Stimulated activated CD4-positive, alpha-beta T cell treated with anti-CD3 and anti-CD28 coated beads, Interleukin-1b, Interleukin-23, amount 100 ng/mL, for 4 hours (primary cell): Measurements from ENCODE around the gene OXGR1.
"Not testable (repeated sequence)": the region's sequence is repeated elsewhere in the genome, so short reads cannot be mapped to it uniquely, and the experiment has no call there.

Experiments used
- DNase-seq, 2 donors: peaks; one replicate each; pipeline ENCODE4 v3.0.0-alpha.2; 2020; ENCODE audit warnings: low read depth in 2 of 2

Gene OXGR1

DNA sequence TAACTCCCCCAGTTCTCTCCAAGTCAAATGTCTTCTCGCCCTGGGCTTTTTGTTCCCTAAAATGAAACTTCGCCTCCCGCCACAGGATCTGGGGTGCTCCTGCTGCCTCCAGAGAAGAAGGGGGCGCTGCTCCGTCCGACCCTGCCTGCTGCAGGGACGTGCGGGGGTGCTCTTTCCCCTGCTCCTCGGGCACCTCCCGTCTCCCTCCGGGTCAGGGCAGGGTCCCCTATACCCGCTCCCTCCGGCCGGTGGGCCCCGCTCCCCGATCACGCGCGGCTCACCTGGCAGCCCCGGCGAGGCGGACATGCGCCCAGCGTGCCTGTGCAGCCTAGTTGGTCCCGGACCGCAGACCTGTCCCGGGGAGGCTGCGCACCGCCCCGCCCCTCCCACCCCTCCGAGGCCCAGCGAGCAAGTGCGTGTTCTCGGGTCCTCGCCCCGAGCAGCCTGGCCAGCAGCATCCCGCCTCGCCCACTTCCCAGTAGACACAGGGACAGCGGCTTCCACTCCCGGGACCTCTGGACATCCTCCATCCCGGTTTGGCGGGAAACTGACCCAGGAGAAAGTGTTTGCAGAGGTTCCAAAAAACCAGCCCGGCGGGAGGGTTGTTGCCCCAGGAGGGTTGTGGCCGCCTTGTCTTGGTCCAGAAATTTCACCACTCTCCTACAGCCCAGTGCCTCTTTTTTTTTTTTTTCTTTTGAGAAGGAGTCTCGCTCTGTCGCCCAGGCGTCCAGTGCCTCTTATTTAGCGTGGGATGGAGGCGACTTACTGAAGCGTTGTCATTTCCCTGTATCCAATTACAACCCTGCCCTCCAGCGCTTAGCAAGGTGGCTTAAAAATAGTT, at the start of gene OXGR1:
Gene OXGR1, minus strand, starts transcription at position 460 of the 841 bp plus-strand sequence. CDS start 6,717 bp downstream, outside the sequence.
- DNase-seq: no peak

GRCh38 chr13:97043302-97043701, 49.0 kb upstream of the OXGR1 start:
- no peak for DNase-seq

- DNase-seq: no peak
These were observed 36.6 kb upstream of the OXGR1 start for GRCh38 chr13:97030705-97031452.

- DNase-seq: peak; percentile 10 to 18
These were observed 34.4 kb upstream of the OXGR1 start for GRCh38 chr13:97028441-97029299.

- DNase-seq: no peak
These were observed 32.9 kb upstream of the OXGR1 start for GRCh38 chr13:97027162-97027554.

DNA sequence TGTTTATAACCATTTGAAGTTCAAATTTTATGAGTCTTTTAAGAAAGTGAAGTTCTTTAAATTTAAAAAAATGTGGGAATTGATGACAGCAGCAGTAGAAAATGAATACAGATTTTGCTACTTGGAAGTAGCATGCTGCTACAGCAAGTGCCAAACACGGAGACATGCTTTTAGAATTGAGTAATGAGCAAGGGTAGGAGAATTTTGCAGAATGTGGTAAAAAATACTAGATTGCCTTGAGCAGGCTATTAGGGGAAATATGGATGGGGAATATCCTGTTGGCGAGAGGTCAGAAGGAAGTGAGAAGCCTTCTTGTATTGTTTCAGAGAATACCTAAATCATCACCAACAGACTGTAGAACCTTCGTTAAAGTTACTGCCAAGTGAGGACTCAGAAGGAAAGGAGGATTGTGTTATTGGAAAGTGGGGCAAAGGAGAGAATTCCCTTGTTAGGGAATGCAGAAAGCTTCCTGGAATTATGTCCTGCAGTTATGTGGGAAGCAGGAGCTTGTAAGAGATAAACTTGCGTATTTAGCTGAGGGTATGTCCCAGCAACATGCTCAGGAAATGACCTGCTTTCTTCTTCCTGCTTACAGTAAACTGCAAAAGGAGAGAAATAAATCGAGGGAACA, 32.4 kb upstream of the OXGR1 start:
- no peak for DNase-seq

GRCh38 chr13:97023812-97024211, 29.5 kb upstream of the OXGR1 start:
- not testable (repeated sequence) for DNase-seq

GRCh38 chr13:97023117-97023516, 28.8 kb upstream of the OXGR1 start:
- DNase-seq: no peak

GRCh38 chr13:97021241-97021640, 27.0 kb upstream of the OXGR1 start:
- DNase-seq: no peak

DNA sequence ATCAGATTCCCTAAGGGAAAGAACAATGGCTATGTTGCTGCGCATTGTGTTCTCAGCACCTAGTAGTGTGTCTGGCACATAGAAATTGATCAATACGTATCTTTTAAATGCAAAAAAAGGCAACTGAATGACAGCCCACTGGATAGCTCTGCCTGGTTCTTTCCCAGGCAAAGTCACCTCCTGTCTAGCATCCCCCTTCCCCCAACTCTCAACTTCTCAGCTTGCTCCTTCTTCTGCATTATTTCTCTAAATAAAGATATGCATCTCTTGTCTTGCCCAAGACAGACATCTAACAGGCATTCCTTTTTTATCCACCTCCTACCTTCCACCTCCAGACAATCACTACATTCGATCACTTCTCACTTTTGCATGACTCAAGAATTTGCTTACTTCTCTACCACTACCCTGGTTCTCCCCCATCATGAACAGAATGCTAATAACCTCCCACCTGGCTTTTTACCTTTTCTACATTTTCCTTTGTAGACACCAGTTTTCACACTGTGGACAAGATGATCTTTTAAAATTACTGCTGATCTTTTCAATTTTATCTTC, 26.5 kb upstream of the OXGR1 start:
- DNase-seq: no peak

DNA sequence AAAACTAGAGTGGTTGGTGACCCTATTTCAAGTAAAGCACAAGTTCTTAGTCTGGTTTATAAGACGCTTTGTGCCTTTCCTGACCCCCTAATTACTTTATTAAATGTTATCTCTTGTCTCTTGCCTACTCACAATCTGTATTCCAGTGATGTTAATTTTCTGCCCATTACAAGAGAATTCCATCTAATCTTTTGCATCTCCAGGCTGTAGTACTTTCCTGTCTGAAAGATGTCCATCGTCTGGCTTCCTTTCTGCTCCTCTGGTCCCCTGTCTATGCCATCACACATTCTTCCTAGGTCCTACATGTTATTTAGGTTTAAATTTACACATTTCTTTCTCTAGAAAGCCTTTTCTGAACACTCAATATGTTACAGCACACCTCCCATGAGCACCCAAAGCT, 25.9 kb upstream of the OXGR1 start:
- no peak for DNase-seq

DNA sequence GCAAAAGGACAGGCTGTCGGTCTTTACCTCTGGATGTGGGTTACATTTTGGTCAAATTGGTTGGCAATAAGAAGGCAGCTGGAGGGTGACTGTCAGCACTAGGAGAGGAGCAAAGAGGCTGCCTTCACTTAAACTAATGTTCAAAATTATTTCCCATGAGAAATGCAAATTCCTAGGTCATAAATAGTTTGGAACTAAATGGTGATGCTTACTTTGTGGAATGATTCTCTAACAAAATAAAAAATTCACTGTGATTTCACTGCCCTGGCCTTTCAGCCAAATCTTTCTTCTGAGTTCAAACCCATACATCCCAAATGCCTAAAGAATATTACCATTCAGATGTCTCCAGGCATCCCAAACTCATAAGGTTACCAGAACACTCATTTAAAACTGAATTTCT, 25.0 kb upstream of the OXGR1 start:
- DNase-seq: no peak

GRCh38 chr13:97018029-97018819, 23.9 kb upstream of the OXGR1 start:
- DNase-seq: peak in 1 of 2 donors; percentile 10

GRCh38 chr13:97017322-97017721, 23.0 kb upstream of the OXGR1 start:
- DNase-seq: no peak

DNA sequence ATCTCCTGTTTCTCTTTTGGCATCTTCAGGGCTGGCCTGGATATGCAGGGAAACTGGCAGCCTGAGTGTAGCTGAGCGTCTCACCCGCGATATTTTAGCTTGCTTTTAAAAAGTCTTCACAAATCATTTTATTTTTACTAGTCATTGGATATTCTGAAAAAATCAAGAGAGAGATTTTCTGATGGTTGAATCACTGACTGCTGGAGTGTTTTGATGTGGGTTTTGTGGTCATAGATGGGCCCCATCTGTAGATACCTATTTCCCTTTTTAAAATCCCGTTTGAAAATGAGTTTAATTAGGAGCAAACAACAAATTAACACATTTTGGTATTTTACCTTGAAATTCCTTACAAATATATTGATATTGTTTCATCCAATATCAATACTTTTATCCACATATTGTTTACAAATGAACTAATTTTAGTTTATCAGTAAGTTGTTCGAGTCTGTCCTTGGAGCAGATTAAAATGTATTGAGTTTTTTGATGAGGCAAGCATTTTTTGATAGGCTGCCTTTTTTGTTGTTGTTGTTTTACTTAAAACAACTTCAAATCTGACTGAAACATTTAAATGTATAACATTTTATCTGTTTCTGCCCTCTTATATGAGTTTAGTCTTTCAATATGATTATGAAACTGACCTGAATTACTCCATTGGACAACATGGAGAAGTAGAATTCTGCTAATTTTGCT, 21.5 kb upstream of the OXGR1 start:
- DNase-seq: no peak

- DNase-seq: no peak
These were observed 18.2 kb upstream of the OXGR1 start for GRCh38 chr13:97012251-97013048.

- DNase-seq: no peak
These were observed 17.3 kb upstream of the OXGR1 start for GRCh38 chr13:97011446-97012131.

- no peak for DNase-seq
These were observed 14.4 kb upstream of the OXGR1 start for GRCh38 chr13:97008643-97009042.
